Panc1 (cell line): ENCODE measurements around the gene INPP4B. TPM values are rescaled to one million over a fixed set of nuclear protein-coding genes. Genes with fewer than 3 reads are reported as not detected.

ENCODE experiments used
- ATAC-seq: fragments of 200-7000 bp; cut with Tn5 transposase; 2 replicates; pipeline ENCODE4 v1.9.1; 2020; ENCODE audit warnings: mild to moderate bottlenecking, moderate library complexity
- BruUV-seq: library from RNA; stranded (reverse); fragments of 400-500 nt; replicated peaks from 2 replicates; lab custom pipeline; 2021; lab: Mats Ljungman, UMichigan
- CTCF ChIA-PET: fragments of 300-600 bp; sonication (Branson Sonifier 250); formaldehyde crosslinking; loops from one replicate; lab custom pipeline; 2022; ENCODE audit warnings: antibody characterized with exemption; lab: Charles Lee
- POLR2A ChIA-PET: fragments of 300-600 bp; sonication (Branson Sonifier 250); formaldehyde crosslinking; loops from one replicate; lab custom pipeline; 2022; ENCODE audit warnings: antibody characterized with exemption; lab: Charles Lee
- DNase-seq: peaks from one replicate; pipeline ENCODE4 v3.0.0-alpha.2; 2010; ENCODE audit warnings: low read depth, low spot score
- H3K27ac ChIP-seq: 2 replicates; pipeline ENCODE4 v1.5.1; 2011; ENCODE audit warnings: mild to moderate bottlenecking, low read length, inconsistent platforms
- H3K27me3 ChIP-seq: fragments of 200-500 bp; sonication (Bioruptor generic); 2 replicates; pipeline ENCODE4 v1.6.0; 2014; ENCODE audit warnings: low read length, inconsistent platforms; ENCODE audit not compliant: control insufficient read depth, insufficient read depth
- H3K36me3 ChIP-seq: fragments of 200-500 bp; sonication (Bioruptor generic); 2 replicates; pipeline ENCODE4 v1.5.1; 2014; ENCODE audit warnings: inconsistent platforms, mild to moderate bottlenecking, low read length, moderate library complexity; ENCODE audit not compliant: control insufficient read depth, insufficient read depth
- H3K4me1 ChIP-seq: 2 replicates; pipeline ENCODE4 v1.5.1; 2011; ENCODE audit warnings: inconsistent platforms, mild to moderate bottlenecking, low read length, moderate library complexity; ENCODE audit not compliant: control insufficient read depth, insufficient read depth
- H3K4me3 ChIP-seq, 2 experiments: 2 replicates each; pipeline ENCODE4 v1.5.1; 2011 to 2012; ENCODE audit warnings: low read depth in 2 of 2, low read length in 2 of 2, mild to moderate bottlenecking in 2 of 2, inconsistent platforms in 1 of 2, moderate library complexity in 1 of 2
- H3K9me3 ChIP-seq: fragments of 200-500 bp; sonication (Bioruptor generic); 2 replicates; pipeline ENCODE4 v1.5.1; 2014; ENCODE audit warnings: low read depth, mild to moderate bottlenecking, inconsistent platforms, low read length, moderate library complexity; ENCODE audit not compliant: control insufficient read depth, insufficient read depth
- POLR2AphosphoS5 ChIP-seq: IDR thresholded peaks from 2 replicates; pipeline ENCODE4 v1.6.1; 2012; ENCODE audit warnings: mild to moderate bottlenecking, low read depth, low read length, moderate library complexity
- SIN3A ChIP-seq: IDR thresholded peaks from 2 replicates; pipeline ENCODE4 v1.6.1; 2012; ENCODE audit warnings: low read depth, mild to moderate bottlenecking, low read length, moderate library complexity, borderline replicate concordance; ENCODE audit not compliant: insufficient read depth
- TCF7L2 ChIP-seq: IDR thresholded peaks from 2 replicates; pipeline ENCODE4 v1.6.1; 2011; ENCODE audit warnings: mild to moderate bottlenecking, low read depth, low read length, inconsistent platforms
- in situ Hi-C: cut with HindIII; loops from 2 replicates; pipeline ENCODE4 v1.10.0; 2016; ENCODE audit warnings: low sequenced_read_pairs, low pct_unique_long_range_greater_than_20kb
- intact Hi-C: fragments of 100-400 bp; cut with micrococcal nuclease; formaldehyde crosslinking; loops from one replicate; pipeline ENCODE4 v1.10.0; 2022; ENCODE audit not compliant: unreplicated experiment
- total RNA-seq: library from RNA; stranded (reverse); gene quantifications from one replicate; pipeline ENCODE4 v1.2.1, GENCODE V29; 2021; ENCODE audit not compliant: unreplicated experiment
- TF ChIP-seq, protein P1 (sequence below): fragments of 450-650 bp; IDR thresholded peaks from 2 replicates; pipeline ENCODE4 v1.5.1; 2017; ENCODE audit warnings: mild to moderate bottlenecking
- TF ChIP-seq, protein P2 (sequence below), 2 experiments: IDR thresholded peaks; 2 replicates each; pipeline ENCODE4 v1.6.1; 2011 to 2012; ENCODE audit warnings: low read depth in 2 of 2, control low read depth in 1 of 2, low read length in 1 of 2, mild to moderate bottlenecking in 1 of 2, moderate library complexity in 1 of 2; ENCODE audit not compliant: insufficient read depth in 1 of 2

Gene INPP4B
- total RNA-seq, 1 experiment from 2014 or later: 4.5 TPM

DNA sequence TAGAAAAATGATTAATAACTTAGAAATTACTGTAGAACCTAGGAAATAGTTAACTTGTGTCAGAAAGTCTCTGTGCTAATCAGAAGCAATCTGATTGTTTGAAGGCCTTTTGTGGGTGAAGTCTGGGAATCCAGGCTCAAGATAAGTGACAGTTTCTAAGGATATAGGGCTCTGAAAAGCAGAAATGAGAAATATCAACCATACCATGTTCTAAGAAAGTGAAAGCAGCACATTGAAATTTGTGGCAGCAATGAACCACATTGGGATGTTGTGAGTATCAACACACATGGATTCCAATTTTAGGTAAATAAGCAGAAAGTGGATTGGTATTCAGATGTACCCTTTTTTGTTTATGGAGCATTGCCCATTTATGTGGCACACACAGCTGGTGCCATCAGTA, 745.2 kb downstream of the INPP4B start:
- CTCF ChIA-PET: no interaction called here

GRCh38 chr4:142098900-142099545, 747.1 kb downstream of the INPP4B start:
- no peak overlapping the region for H3K27ac ChIP-seq
- no peak for ATAC-seq
- ChIA-PET CTCF (no interaction called here), POLR2A (no interaction called here)
- TF ChIP-seq SIN3A (no peak), TCF7L2 (no peak), POLR2AphosphoS5 (no peak)
- TF ChIP-seq, protein P1, sequence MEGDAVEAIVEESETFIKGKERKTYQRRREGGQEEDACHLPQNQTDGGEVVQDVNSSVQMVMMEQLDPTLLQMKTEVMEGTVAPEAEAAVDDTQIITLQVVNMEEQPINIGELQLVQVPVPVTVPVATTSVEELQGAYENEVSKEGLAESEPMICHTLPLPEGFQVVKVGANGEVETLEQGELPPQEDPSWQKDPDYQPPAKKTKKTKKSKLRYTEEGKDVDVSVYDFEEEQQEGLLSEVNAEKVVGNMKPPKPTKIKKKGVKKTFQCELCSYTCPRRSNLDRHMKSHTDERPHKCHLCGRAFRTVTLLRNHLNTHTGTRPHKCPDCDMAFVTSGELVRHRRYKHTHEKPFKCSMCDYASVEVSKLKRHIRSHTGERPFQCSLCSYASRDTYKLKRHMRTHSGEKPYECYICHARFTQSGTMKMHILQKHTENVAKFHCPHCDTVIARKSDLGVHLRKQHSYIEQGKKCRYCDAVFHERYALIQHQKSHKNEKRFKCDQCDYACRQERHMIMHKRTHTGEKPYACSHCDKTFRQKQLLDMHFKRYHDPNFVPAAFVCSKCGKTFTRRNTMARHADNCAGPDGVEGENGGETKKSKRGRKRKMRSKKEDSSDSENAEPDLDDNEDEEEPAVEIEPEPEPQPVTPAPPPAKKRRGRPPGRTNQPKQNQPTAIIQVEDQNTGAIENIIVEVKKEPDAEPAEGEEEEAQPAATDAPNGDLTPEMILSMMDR: no peak
- TF ChIP-seq, protein P2, sequence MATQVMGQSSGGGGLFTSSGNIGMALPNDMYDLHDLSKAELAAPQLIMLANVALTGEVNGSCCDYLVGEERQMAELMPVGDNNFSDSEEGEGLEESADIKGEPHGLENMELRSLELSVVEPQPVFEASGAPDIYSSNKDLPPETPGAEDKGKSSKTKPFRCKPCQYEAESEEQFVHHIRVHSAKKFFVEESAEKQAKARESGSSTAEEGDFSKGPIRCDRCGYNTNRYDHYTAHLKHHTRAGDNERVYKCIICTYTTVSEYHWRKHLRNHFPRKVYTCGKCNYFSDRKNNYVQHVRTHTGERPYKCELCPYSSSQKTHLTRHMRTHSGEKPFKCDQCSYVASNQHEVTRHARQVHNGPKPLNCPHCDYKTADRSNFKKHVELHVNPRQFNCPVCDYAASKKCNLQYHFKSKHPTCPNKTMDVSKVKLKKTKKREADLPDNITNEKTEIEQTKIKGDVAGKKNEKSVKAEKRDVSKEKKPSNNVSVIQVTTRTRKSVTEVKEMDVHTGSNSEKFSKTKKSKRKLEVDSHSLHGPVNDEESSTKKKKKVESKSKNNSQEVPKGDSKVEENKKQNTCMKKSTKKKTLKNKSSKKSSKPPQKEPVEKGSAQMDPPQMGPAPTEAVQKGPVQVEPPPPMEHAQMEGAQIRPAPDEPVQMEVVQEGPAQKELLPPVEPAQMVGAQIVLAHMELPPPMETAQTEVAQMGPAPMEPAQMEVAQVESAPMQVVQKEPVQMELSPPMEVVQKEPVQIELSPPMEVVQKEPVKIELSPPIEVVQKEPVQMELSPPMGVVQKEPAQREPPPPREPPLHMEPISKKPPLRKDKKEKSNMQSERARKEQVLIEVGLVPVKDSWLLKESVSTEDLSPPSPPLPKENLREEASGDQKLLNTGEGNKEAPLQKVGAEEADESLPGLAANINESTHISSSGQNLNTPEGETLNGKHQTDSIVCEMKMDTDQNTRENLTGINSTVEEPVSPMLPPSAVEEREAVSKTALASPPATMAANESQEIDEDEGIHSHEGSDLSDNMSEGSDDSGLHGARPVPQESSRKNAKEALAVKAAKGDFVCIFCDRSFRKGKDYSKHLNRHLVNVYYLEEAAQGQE (IDR thresholded peaks at IDR 0.05; ENCODE audit: insufficient read depth in 1 of 2, low read depth in 2 of 2, low read length in 1 of 2): no peak
- H3K9me3 ChIP-seq: no peaks in the 10 kb centered on the region
- no peaks in the 10 kb centered on the region for H3K27me3 ChIP-seq
- H3K4me1 ChIP-seq: no peaks in the 10 kb centered on the region
- DNase-seq: no peak
- no peak overlapping the region for H3K4me3 ChIP-seq
- intact Hi-C loops (no loop called here), in situ Hi-C loops (no loop called here)
- no TSS peak for BruUV-seq
- H3K36me3 ChIP-seq: no peaks in the 10 kb centered on the region

More for the DNA sequence above, 745.2 kb downstream of the INPP4B start:
- no TSS peak for BruUV-seq
- Histone ChIP-seq H3K9me3 (no peaks in the 10 kb centered on the region), H3K4me3 (no peak overlapping the region), H3K27me3 (no peaks in the 10 kb centered on the region), H3K27ac (no peak overlapping the region), H3K36me3 (no peaks in the 10 kb centered on the region), H3K4me1 (no peaks in the 10 kb centered on the region)
- ATAC-seq (no peak), DNase-seq (no peak)
- TF ChIP-seq, protein P1: no peak
- no peak for TF ChIP-seq SIN3A
- no peak for TF ChIP-seq POLR2AphosphoS5
- no peak for TF ChIP-seq TCF7L2
- TF ChIP-seq, protein P2 (IDR thresholded peaks at IDR 0.05; ENCODE audit: insufficient read depth in 1 of 2, low read depth in 2 of 2, low read length in 1 of 2): no peak
- in situ Hi-C loops: no loop called here
- POLR2A ChIA-PET: no interaction called here
- intact Hi-C loops: no loop called here
